Ishikawa (cell line): ENCODE measurements around the gene CERT1.

Experiments
- FOXM1 ChIP-seq: IDR thresholded peaks from 2 replicates; pipeline ENCODE4 v1.6.1; 2012; ENCODE audit warnings: low read depth, borderline replicate concordance
- NFIC ChIP-seq: IDR thresholded peaks from 2 replicates; pipeline ENCODE4 v1.6.1; 2012
- RAD21 ChIP-seq: IDR thresholded peaks from 2 replicates; pipeline ENCODE4 v1.6.1; 2012; ENCODE audit warnings: low read depth
- TEAD4 ChIP-seq: IDR thresholded peaks from 2 replicates; pipeline ENCODE4 v1.6.1; 2012
- YY1 ChIP-seq: IDR thresholded peaks from 2 replicates; pipeline ENCODE4 v1.6.1; 2012; ENCODE audit warnings: low read depth
- ZBTB7A ChIP-seq: IDR thresholded peaks from 2 replicates; pipeline ENCODE4 v1.6.1; 2012; ENCODE audit warnings: low read depth
- TF ChIP-seq, protein P1 (sequence below): IDR thresholded peaks from 2 replicates; pipeline ENCODE4 v1.6.1; 2012

DNA sequence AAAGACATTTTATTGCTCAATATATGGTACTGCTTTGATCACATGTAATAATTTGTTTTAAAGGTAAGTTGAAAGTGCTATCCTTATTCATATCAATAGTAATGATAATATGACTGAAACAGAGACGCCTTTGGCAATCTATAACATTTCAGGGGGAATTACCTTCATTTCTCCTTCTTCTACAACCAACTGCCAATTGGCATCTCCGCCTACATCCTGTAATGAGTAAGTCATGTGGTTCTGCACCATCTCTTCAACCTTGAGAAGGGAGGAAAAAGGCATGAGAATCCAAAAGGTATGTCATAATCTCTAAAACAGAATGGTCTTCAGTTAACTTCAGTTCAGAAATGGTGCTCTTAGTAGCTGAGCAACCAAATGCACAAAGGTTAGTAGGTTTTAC, 122.0 kb downstream of the CERT1 start:
- TF ChIP-seq, protein P1, sequence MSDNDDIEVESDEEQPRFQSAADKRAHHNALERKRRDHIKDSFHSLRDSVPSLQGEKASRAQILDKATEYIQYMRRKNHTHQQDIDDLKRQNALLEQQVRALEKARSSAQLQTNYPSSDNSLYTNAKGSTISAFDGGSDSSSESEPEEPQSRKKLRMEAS: no peak
- TF ChIP-seq ZBTB7A (no peak), FOXM1 (no peak), YY1 (no peak), RAD21 (no peak), NFIC (no peak), TEAD4 (no peak)
